Stomach (tissue), 9 donors: ENCODE measurements around the gene CEACAM16. TPM values are rescaled to one million over a fixed set of nuclear protein-coding genes. Genes with fewer than 3 reads are reported as not detected.
A peak's percentile ranks its signal among the peaks of the same experiment; 100 is the strongest.

Experiments
- DNase-seq, 2 donors: peaks; one replicate each; pipeline versions ENCODE4 v3.0.0 to v3.0.0-alpha.2; 2013 to 2019
- H3K27ac ChIP-seq, 5 donors: fragments of 200-600 bp in 4 of 5; sonication (generic) in 4 of 5; one replicate each; pipeline ENCODE4 v1.5.1; 2013 to 2019; ENCODE audit warnings: mild to moderate bottlenecking in 1 of 5, moderate library complexity in 1 of 5
- H3K27me3 ChIP-seq, 3 donors: fragments of 200-600 bp; sonication (generic); one replicate each; pipeline ENCODE4 v1.5.1; 2017 to 2019; ENCODE audit warnings: mixed run types in 1 of 3
- H3K36me3 ChIP-seq, 4 donors: fragments of 200-600 bp; sonication (generic); 1 replicate in 3 of 4; 2 replicates in 1 of 4; pipeline ENCODE4 v1.5.1; 2016 to 2019
- H3K4me1 ChIP-seq, 4 donors: fragments of 200-600 bp; sonication (generic); one replicate each; pipeline ENCODE4 v1.5.1; 2016 to 2019
- H3K4me3 ChIP-seq, 4 donors: fragments of 200-600 bp; sonication (generic) in 3 of 4; one replicate each; pipeline ENCODE4 v1.5.1; 2016 to 2019; ENCODE audit warnings: mild to moderate bottlenecking in 1 of 4
- H3K9me3 ChIP-seq, 4 donors: fragments of 200-600 bp; sonication (generic); one replicate each; pipeline ENCODE4 v1.5.1; 2016 to 2019
- EP300 ChIP-seq: sonication (generic); formaldehyde crosslinking; IDR thresholded peaks from one replicate; pipeline ENCODE4 v1.6.1; 2017; ENCODE audit warnings: antibody characterized with exemption
- POLR2A ChIP-seq, 4 donors: fragments of 450-650 bp; IDR thresholded peaks; one replicate each; pipeline ENCODE4 v1.6.1; 2016; ENCODE audit warnings: antibody characterized with exemption in 4 of 4, control low read depth in 2 of 4, mild to moderate bottlenecking in 1 of 4, moderate library complexity in 1 of 4
- POLR2AphosphoS5 ChIP-seq, 3 donors: sonication (generic); formaldehyde crosslinking; IDR thresholded peaks; one replicate each; pipeline ENCODE4 v1.6.1; 2016; ENCODE audit warnings: antibody characterized with exemption in 3 of 3
- WGBS, 5 donors: extraction: QIAGEN DNeasy Blood & Tissue Kit in 3 of 5; methylation state at CpG; one replicate each; pipeline versions ENCODE4 v1.1.5 to v1.1.7; 2013 to 2018; 5-methylcytosine and 5-hydroxymethylcytosine counted together
- intact Hi-C: fragments of 100-400 bp; cut with DNase I; formaldehyde crosslinking; loops from one replicate; pipeline ENCODE4 v1.15.1; 2023; ENCODE audit warnings: low total_unique reads
- polyA plus RNA-seq, 3 donors: library from polyadenylated mRNA; stranded (reverse); fragments of 200-250 nt; gene quantifications; one replicate each; pipeline ENCODE4 v1.2.3, GENCODE V29; 2013
- total RNA-seq, 5 donors: library from RNA; depleted of rRNA; stranded (reverse); fragments of >200 nt; gene quantifications; one replicate each; pipeline versions ENCODE4 v1.1.0 to v1.2.3, GENCODE V29; 2014 to 2016
- TF ChIP-seq, protein P1 (sequence below), 7 experiments: fragments of 450-650 bp in 4 of 7; fragments of 200-600 bp in 3 of 7; sonication (generic) in 3 of 7; IDR thresholded peaks; one replicate each; pipeline ENCODE4 v1.5.1; 2016 to 2019; ENCODE audit warnings: antibody characterized with exemption in 7 of 7, control low read depth in 2 of 7, mild to moderate bottlenecking in 1 of 7
- donor health status: healthy with polysubstance abuse.
- donor health status: Bipolar disorder and iron deficiency.
- donor health status: healthy.

Gene CEACAM16
- total and polyA plus RNA-seq, 8 donors = not detected

DNA sequence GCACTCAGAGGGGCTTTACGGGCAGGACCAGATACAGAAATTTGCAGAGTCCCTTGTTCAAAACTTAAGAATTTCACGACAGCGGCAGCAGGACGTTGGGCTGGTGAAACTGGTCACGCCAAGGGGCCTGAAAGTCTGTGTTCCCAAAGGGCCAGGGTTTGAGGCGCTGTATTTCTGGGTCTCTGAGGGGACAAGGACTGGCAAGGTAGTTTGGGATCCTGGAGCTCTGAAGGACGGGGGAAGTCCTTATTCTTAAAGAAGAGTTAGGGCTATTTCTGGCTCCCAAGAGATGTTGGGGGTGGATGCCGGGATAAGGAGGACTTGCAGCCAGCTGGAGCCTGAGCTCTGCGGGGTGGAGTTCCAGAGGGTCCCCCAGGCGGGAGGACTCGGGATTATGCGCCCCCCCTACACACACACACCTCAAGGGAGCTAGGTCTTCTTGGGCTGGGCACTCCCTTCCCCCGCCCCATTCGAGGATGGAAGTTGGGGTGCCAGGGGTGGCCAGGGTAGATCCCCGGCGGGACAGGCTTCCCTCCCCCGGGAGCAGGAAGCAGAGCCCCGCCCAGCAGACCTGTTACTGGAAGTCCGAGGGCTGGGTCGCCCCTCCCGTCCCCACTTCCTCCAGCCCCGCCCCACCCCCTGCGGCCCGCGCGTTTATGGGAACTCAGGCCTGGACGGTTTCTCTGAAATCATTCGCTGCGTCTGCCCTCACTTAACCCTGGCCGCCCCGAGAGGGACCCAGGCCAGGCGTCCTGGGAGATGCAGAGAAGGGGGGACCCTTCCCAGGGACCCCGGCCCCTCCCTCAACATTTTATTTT lies 55.2 kb downstream of the CEACAM16 start:
- Histone ChIP-seq H3K27me3 (no peaks in the 10 kb centered on the region), H3K4me1 (peaks cover 87 to 97% (median 90%) of the 10 kb centered on the region in 4 donors), H3K36me3 (peaks cover 13 to 73% (median 55%) of the 10 kb centered on the region in 4 donors), H3K4me3 (peak overlapping the region; percentile 39 to 75 (median 52)), H3K27ac (peak overlapping the region; percentile 94 to 99 (median 95)), H3K9me3 (no peaks in the 10 kb centered on the region)
- TF ChIP-seq, protein P1, sequence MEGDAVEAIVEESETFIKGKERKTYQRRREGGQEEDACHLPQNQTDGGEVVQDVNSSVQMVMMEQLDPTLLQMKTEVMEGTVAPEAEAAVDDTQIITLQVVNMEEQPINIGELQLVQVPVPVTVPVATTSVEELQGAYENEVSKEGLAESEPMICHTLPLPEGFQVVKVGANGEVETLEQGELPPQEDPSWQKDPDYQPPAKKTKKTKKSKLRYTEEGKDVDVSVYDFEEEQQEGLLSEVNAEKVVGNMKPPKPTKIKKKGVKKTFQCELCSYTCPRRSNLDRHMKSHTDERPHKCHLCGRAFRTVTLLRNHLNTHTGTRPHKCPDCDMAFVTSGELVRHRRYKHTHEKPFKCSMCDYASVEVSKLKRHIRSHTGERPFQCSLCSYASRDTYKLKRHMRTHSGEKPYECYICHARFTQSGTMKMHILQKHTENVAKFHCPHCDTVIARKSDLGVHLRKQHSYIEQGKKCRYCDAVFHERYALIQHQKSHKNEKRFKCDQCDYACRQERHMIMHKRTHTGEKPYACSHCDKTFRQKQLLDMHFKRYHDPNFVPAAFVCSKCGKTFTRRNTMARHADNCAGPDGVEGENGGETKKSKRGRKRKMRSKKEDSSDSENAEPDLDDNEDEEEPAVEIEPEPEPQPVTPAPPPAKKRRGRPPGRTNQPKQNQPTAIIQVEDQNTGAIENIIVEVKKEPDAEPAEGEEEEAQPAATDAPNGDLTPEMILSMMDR (IDR thresholded peaks at IDR 0.05) = no peak
- peak; percentile 75 for TF ChIP-seq EP300
- peak in 2 of 3 donors; percentile 82 to 85 for TF ChIP-seq POLR2AphosphoS5 (IDR thresholded peaks at IDR 0.05)
- no peak for TF ChIP-seq POLR2A (IDR thresholded peaks at IDR 0.05)
- intact Hi-C loops = no loop called here
- 0 to 4% (median 2%) methylated on average over 18 to 33 of the region's 33 CpGs for WGBS, 5 donors
- DNase-seq = peak; percentile 93 to 96

DNA sequence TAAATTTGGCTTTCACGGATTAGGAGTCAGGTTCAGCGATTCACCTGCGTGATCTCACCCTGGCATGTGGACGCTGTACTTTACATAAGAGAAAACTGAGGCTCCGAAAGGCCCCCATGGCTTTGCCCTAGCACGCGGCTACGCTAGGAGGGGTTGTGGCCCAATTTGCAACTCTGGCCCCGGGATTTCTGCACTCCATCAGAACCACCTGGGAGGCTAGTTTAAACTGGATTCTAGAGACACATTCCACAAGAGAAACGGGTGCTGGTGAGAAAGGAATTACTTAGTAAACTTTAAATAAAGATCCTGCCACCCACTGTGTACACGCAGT lies 55.8 kb downstream of the CEACAM16 start:
- peaks cover 19 to 78% (median 61%) of the 10 kb centered on the region in 4 donors for H3K36me3 ChIP-seq
- no peaks in the 10 kb centered on the region for H3K27me3 ChIP-seq
- intact Hi-C loops = no loop called here
- H3K4me1 ChIP-seq = peaks cover 83 to 92% (median 90%) of the 10 kb centered on the region in 4 donors
- peak overlapping the region; percentile 94 to 99 (median 95) for H3K27ac ChIP-seq
- WGBS, 5 donors = 15 to 32% (median 23%) methylated on average over 11 of the region's 11 CpGs
- H3K9me3 ChIP-seq = no peaks in the 10 kb centered on the region
- H3K4me3 ChIP-seq = peak overlapping the region; percentile 39 to 75 (median 52)
- TF ChIP-seq POLR2A (IDR thresholded peaks at IDR 0.05) (no peak), EP300 (no peak), POLR2AphosphoS5 (IDR thresholded peaks at IDR 0.05) (no peak)
- TF ChIP-seq, protein P1 (IDR thresholded peaks at IDR 0.05) = no peak
- DNase-seq = no peak

DNA sequence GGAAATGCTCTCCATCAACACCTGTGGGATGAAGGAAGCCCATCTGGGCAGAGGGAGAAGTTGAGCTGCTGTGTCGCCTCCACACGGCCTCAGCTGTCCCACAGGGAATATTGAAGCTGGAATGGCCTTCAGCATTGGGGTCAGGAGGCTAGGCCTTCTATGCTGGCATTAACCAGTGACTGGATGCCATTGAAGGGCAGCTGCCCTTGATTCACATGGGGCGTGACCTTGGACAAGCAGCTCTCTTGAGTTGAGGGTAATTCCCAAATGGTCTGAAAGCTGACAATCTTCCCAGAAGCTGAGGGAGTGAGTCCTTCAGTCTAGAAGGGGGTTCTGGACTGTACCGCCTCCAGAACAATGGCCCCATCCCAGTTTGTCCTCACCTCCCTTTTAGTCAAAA lies 56.3 kb downstream of the CEACAM16 start:
- H3K27me3 ChIP-seq = no peaks in the 10 kb centered on the region
- WGBS, 5 donors = 71 to 82% (median 79%) methylated on average over 3 to 4 of the region's 4 CpGs
- peak overlapping the region in 2 of 4 donors; percentile 56 to 75 for H3K4me3 ChIP-seq
- intact Hi-C loops = no loop called here
- TF ChIP-seq, protein P1 (IDR thresholded peaks at IDR 0.05) = no peak
- no peak for TF ChIP-seq EP300
- no peak for TF ChIP-seq POLR2A (IDR thresholded peaks at IDR 0.05)
- TF ChIP-seq POLR2AphosphoS5 (IDR thresholded peaks at IDR 0.05) = no peak
- H3K9me3 ChIP-seq = no peaks in the 10 kb centered on the region
- peaks cover 79 to 92% (median 85%) of the 10 kb centered on the region in 4 donors for H3K4me1 ChIP-seq
- H3K27ac ChIP-seq = peak overlapping the region; percentile 94 to 99 (median 95)
- H3K36me3 ChIP-seq = peaks cover 23 to 80% (median 65%) of the 10 kb centered on the region in 4 donors
- no peak for DNase-seq

DNA sequence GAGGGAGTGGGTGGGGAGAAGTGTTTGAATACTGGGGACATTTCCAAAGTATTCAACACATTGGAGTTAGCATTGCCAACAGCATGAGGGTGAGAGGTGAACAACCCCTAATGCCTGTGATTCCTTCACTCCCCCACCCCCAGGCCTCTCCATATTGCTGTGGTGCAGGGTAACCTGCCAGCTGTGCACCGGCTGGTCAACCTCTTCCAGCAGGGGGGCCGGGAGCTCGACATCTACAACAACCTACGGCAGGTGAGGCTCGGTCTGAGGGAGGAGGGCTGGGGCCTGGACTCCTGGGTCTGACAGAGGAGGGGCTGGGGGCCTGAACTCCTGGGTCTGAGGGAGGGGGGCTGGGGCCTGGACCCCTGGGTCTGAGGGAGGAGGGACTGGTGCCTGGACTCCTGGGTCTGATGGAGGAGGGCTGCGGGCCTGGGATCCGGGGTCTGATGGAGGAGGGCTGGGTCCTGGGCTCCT lies 57.2 kb downstream of the CEACAM16 start:
- Histone ChIP-seq H3K4me3 (peak overlapping the region in 2 of 4 donors; percentile 50 to 75), H3K36me3 (peaks cover 22 to 81% (median 69%) of the 10 kb centered on the region in 4 donors), H3K27ac (peak overlapping the region; percentile 13 to 99 (median 94)), H3K27me3 (no peaks in the 10 kb centered on the region), H3K9me3 (no peaks in the 10 kb centered on the region), H3K4me1 (peaks cover 71 to 90% (median 76%) of the 10 kb centered on the region in 4 donors)
- TF ChIP-seq POLR2AphosphoS5 (IDR thresholded peaks at IDR 0.05) = no peak
- TF ChIP-seq EP300 = no peak
- TF ChIP-seq POLR2A (IDR thresholded peaks at IDR 0.05) = no peak
- TF ChIP-seq, protein P1 (IDR thresholded peaks at IDR 0.05) = no peak
- DNase-seq = no peak
- WGBS, 5 donors = 80 to 89% (median 86%) methylated on average over 1 to 7 of the region's 7 CpGs
- intact Hi-C loops = no loop called here
